ENCODE measurements around the gene DCC.
"Not testable (repeated sequence)": the region's sequence is repeated elsewhere in the genome, so short reads cannot be mapped to it uniquely, and the experiment has no call there.

The DCC gene

DNA sequence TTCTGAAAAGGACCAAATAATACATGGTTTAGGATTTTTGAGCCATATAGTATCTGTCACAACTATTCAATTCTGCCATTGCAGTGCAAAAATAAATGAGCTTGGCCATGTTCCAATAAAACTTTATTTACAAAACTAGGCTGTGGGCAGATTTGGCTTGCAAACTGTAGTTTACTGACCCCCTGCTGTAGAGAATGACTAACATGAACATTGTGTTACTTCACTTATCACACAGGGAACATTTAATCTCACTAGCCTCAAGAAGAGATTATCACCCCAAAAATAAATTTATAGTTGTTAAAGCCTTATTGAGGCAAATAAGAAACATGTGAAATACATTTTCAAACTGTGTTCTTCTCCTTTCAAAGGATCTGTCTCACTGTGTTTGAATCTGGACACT, 1118.3 kb downstream of the DCC start:
- H3K79me2 ChIP-seq (ENCODE audit: control insufficient read depth, insufficient read depth, low read length, unreplicated experiment): no peaks in the 10 kb centered on the region
- H3K27me3 ChIP-seq (ENCODE audit: insufficient read depth, low read length): no peaks in the 10 kb centered on the region
- H3K36me3 ChIP-seq (ENCODE audit: insufficient read depth, low read length): no peaks in the 10 kb centered on the region
- H3K4me3 ChIP-seq (ENCODE audit: low read depth, low read length): no peak overlapping the region
- H3K4me1 ChIP-seq (ENCODE audit: control insufficient read depth, insufficient read depth, low read length, unreplicated experiment): no peaks in the 10 kb centered on the region
- no peak overlapping the region for H2AFZ ChIP-seq (ENCODE audit: low read length, unreplicated experiment)
- H3K27ac ChIP-seq (ENCODE audit: low read depth, low read length): no peak overlapping the region

DNA sequence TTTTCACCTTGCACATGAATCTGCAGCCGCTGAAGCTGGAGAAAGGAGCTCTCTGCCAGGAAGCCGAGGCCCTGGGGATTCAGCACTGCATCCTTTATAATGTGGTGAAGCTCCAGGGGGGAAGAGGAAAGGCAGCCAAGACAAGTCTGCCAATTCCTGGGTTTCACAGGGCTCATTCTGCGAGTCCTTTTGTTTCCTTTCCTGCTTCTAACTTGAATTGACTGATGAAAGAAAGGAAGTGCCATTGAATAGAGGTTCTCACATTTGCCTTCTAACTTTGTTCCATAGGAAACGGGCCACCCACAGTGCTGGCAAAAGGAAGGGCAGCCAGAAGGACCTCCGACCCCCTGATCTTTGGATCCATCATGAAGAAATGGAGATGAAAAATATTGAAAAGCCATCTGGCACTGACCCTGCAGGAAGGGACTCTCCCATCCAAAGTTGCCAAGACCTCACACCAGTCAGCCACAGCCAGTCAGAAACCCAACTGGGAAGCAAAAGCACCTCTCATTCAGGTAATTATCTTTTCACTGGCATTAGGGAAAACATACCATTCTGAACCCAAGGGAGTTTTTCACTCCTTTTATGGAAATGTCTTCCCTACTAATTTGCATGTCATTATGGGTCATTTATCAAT, 1119.1 kb downstream of the DCC start:
- H3K79me2 ChIP-seq (ENCODE audit: control insufficient read depth, insufficient read depth, low read length, unreplicated experiment): no peaks in the 10 kb centered on the region
- no peak overlapping the region for H3K4me3 ChIP-seq (ENCODE audit: low read depth, low read length)
- H3K27ac ChIP-seq (ENCODE audit: low read depth, low read length): no peak overlapping the region
- no peaks in the 10 kb centered on the region for H3K27me3 ChIP-seq (ENCODE audit: insufficient read depth, low read length)
- no peaks in the 10 kb centered on the region for H3K36me3 ChIP-seq (ENCODE audit: insufficient read depth, low read length)
- no peak overlapping the region for H2AFZ ChIP-seq (ENCODE audit: low read length, unreplicated experiment)
- H3K4me1 ChIP-seq (ENCODE audit: control insufficient read depth, insufficient read depth, low read length, unreplicated experiment): no peaks in the 10 kb centered on the region

DNA sequence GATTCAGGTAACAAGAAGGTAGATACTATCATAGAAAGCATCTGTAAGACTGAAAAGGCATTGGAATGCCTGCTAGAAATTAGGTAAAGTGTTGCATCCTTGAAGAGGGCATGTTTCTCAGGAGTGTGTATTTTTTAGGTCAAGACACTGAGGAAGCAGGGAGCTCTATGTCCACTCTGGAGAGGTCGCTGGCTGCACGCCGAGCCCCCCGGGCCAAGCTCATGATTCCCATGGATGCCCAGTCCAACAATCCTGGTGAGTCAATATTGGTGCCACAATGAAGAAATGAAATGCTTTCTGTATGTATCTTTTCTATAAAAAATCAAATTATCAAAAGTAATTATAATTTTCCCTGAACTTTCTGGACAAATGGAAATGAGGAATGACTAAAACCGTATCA, 1127.8 kb downstream of the DCC start:
- Histone ChIP-seq H3K27me3 (ENCODE audit: insufficient read depth, low read length) (no peaks in the 10 kb centered on the region), H3K36me3 (ENCODE audit: insufficient read depth, low read length) (no peaks in the 10 kb centered on the region), H2AFZ (ENCODE audit: low read length, unreplicated experiment) (no peak overlapping the region), H3K79me2 (ENCODE audit: control insufficient read depth, insufficient read depth, low read length, unreplicated experiment) (no peaks in the 10 kb centered on the region), H3K27ac (ENCODE audit: low read depth, low read length) (no peak overlapping the region), H3K4me3 (ENCODE audit: low read depth, low read length) (no peak overlapping the region), H3K4me1 (ENCODE audit: control insufficient read depth, insufficient read depth, low read length, unreplicated experiment) (no peaks in the 10 kb centered on the region)

DNA sequence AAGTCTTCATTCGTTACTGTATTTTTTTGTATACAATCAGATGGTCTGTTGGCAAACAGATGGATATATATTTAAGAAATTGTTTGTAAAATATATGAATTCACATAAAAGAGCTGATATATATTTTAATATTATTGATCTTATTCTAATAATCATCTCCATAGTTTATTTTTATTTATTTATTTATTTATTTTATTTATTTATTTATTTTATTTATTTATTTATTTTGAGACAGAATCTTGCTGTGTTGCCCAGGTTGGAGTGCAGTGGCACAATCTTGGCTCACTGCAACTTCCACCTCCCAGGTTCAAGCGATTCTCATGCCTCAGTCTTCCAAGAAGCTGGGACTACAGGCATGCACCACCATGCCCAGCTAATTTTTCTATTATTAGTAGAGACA, 1128.2 kb downstream of the DCC start:
- not testable (repeated sequence) for H3K4me1 ChIP-seq (ENCODE audit: control insufficient read depth, insufficient read depth, low read length, unreplicated experiment); H3K27ac ChIP-seq (ENCODE audit: low read depth, low read length); H3K36me3 ChIP-seq (ENCODE audit: insufficient read depth, low read length); H3K27me3 ChIP-seq (ENCODE audit: insufficient read depth, low read length); H2AFZ ChIP-seq (ENCODE audit: low read length, unreplicated experiment); H3K79me2 ChIP-seq (ENCODE audit: control insufficient read depth, insufficient read depth, low read length, unreplicated experiment); H3K4me3 ChIP-seq (ENCODE audit: low read depth, low read length)

DNA sequence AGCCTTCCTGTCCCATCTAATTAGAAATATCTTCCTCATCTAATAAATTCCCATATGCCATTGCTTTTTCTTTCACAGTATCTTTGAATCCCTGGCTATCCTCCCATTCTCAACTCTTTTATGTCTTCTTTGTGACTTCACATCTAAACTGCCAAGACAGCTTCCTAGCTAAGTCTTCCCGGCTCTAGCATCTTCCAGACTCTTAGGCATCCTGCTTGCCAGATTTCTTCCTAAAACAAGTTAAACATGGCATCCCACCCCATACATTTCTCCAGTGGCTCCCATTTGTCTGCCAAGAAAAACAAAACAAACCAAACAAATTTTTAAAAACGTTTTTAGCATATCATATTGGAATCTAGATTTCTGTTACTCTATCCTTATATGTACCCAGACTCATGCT, 1132.5 kb downstream of the DCC start:
- Histone ChIP-seq H2AFZ (ENCODE audit: low read length, unreplicated experiment) (no peak overlapping the region), H3K4me3 (ENCODE audit: low read depth, low read length) (no peak overlapping the region), H3K79me2 (ENCODE audit: control insufficient read depth, insufficient read depth, low read length, unreplicated experiment) (no peaks in the 10 kb centered on the region), H3K27me3 (ENCODE audit: insufficient read depth, low read length) (no peaks in the 10 kb centered on the region), H3K36me3 (ENCODE audit: insufficient read depth, low read length) (no peaks in the 10 kb centered on the region), H3K27ac (ENCODE audit: low read depth, low read length) (no peak overlapping the region), H3K4me1 (ENCODE audit: control insufficient read depth, insufficient read depth, low read length, unreplicated experiment) (no peaks in the 10 kb centered on the region)

DNA sequence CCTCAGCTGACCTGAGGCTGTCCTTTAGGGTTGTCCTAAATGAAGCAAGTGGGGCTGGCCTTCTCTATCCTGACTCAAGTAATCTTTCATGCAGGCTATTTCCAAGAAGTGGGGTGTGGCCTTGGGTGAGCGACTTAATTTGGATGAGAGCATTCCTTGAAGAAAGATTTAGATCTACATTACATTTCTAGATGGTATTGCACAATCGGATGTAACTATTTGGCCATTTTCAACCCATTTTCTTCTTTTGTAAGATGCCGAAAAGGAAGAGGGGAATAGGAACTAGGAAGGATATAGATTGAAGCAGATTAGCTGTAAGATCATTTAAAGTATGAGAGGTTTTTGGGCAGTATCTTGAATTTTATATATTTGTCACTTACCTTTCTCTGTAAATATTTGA, 1138.2 kb downstream of the DCC start:
- Histone ChIP-seq H3K4me1 (ENCODE audit: control insufficient read depth, insufficient read depth, low read length, unreplicated experiment) (no peaks in the 10 kb centered on the region), H3K27me3 (ENCODE audit: insufficient read depth, low read length) (no peaks in the 10 kb centered on the region), H3K27ac (ENCODE audit: low read depth, low read length) (no peak overlapping the region), H3K36me3 (ENCODE audit: insufficient read depth, low read length) (no peaks in the 10 kb centered on the region), H3K4me3 (ENCODE audit: low read depth, low read length) (no peak overlapping the region), H2AFZ (ENCODE audit: low read length, unreplicated experiment) (no peak overlapping the region), H3K79me2 (ENCODE audit: control insufficient read depth, insufficient read depth, low read length, unreplicated experiment) (no peaks in the 10 kb centered on the region)

DNA sequence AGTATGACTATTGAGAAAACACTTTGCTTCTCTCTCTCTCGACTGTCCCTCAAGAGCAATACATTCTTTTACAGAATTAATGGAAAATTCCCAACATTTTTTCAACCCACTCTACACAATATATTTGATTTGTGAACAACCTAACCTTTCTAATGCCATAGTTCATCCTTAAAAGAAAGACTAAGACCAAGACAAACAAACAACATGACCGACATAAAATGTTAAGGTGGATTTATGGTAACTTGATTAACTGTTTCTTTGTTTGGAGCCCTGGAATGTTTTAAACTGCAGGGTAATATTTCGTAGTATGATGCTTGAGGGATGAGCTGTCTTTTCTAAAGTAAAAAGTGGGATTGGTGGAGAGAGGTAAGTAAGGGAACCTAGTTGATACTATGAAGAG, 1146.3 kb downstream of the DCC start:
- Histone ChIP-seq H3K36me3 (ENCODE audit: insufficient read depth, low read length) (no peaks in the 10 kb centered on the region), H3K4me3 (ENCODE audit: low read depth, low read length) (no peak overlapping the region), H3K79me2 (ENCODE audit: control insufficient read depth, insufficient read depth, low read length, unreplicated experiment) (no peaks in the 10 kb centered on the region), H2AFZ (ENCODE audit: low read length, unreplicated experiment) (no peak overlapping the region), H3K4me1 (ENCODE audit: control insufficient read depth, insufficient read depth, low read length, unreplicated experiment) (no peaks in the 10 kb centered on the region), H3K27ac (ENCODE audit: low read depth, low read length) (no peak overlapping the region), H3K27me3 (ENCODE audit: insufficient read depth, low read length) (no peaks in the 10 kb centered on the region)

DNA sequence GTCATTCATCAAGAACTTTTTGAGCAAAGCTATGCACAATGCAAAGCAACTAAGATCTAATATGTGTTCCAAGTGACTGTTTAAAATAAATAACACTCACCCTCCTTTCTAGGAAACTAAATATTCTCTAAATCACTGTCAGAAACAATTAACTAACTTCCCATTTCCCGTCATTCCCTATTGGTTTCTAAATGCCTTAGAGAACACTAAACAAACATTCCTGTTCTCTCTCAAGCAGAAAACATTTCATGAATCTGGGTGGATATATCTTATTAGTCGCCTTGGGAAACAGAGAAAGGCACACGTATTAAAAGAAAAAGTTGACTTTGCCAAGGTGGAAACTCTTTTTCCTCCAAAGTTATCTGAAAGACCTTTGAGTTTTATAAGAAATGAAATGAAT, 1149.3 kb downstream of the DCC start:
- Histone ChIP-seq H3K27ac (ENCODE audit: low read depth, low read length) (no peak overlapping the region), H3K4me1 (ENCODE audit: control insufficient read depth, insufficient read depth, low read length, unreplicated experiment) (no peaks in the 10 kb centered on the region), H3K4me3 (ENCODE audit: low read depth, low read length) (no peak overlapping the region), H3K36me3 (ENCODE audit: insufficient read depth, low read length) (no peaks in the 10 kb centered on the region), H3K27me3 (ENCODE audit: insufficient read depth, low read length) (no peaks in the 10 kb centered on the region), H3K79me2 (ENCODE audit: control insufficient read depth, insufficient read depth, low read length, unreplicated experiment) (no peaks in the 10 kb centered on the region), H2AFZ (ENCODE audit: low read length, unreplicated experiment) (no peak overlapping the region)

DNA sequence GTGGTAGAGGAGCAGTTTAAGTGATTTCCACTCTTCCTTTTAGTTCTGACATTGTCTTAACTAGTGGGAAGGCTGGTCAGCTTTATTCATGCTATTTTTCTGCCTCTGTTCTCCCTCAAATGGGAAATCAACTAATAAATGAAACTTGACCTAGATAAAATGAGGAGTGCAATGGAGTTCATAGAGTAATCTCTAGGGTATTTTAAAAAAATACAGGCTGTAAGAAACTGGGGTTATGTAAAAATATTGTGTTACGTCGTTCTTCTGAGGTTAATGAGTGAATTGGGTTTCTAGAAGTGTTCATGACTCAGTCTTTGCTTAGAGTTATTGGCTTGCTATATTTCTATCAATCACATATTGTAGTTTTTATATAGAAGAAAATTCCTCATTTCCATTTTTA, 1150.0 kb downstream of the DCC start:
- H3K27me3 ChIP-seq (ENCODE audit: insufficient read depth, low read length): no peaks in the 10 kb centered on the region
- H3K4me1 ChIP-seq (ENCODE audit: control insufficient read depth, insufficient read depth, low read length, unreplicated experiment): no peaks in the 10 kb centered on the region
- H3K4me3 ChIP-seq (ENCODE audit: low read depth, low read length): no peak overlapping the region
- H3K27ac ChIP-seq (ENCODE audit: low read depth, low read length): no peak overlapping the region
- H2AFZ ChIP-seq (ENCODE audit: low read length, unreplicated experiment): no peak overlapping the region
- no peaks in the 10 kb centered on the region for H3K79me2 ChIP-seq (ENCODE audit: control insufficient read depth, insufficient read depth, low read length, unreplicated experiment)
- no peaks in the 10 kb centered on the region for H3K36me3 ChIP-seq (ENCODE audit: insufficient read depth, low read length)

DNA sequence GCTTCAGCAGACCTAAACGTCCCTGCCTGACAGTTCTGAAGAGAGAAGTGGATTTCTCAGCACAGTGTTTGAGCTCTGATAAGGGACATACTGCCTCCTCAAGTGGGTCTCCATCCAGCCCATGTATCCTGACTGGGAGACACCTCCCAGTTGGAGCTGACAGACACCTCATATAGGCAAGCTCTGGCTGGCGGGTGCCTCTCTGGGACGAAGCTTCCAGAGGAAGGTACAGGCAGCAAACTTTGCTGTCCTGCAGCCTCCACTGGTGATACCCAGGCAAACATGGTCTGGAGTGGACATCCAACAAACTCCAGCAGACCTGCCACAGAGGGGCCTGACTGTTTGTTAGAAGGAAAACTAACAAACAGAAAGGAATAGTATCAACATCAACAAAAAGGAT, 1156.0 kb downstream of the DCC start:
- no peak overlapping the region for H3K27ac ChIP-seq (ENCODE audit: low read depth, low read length)
- no peaks in the 10 kb centered on the region for H3K79me2 ChIP-seq (ENCODE audit: control insufficient read depth, insufficient read depth, low read length, unreplicated experiment)
- no peaks in the 10 kb centered on the region for H3K4me1 ChIP-seq (ENCODE audit: control insufficient read depth, insufficient read depth, low read length, unreplicated experiment)
- no peaks in the 10 kb centered on the region for H3K27me3 ChIP-seq (ENCODE audit: insufficient read depth, low read length)
- H3K36me3 ChIP-seq (ENCODE audit: insufficient read depth, low read length): no peaks in the 10 kb centered on the region
- no peak overlapping the region for H2AFZ ChIP-seq (ENCODE audit: low read length, unreplicated experiment)
- H3K4me3 ChIP-seq (ENCODE audit: low read depth, low read length): no peak overlapping the region

DNA sequence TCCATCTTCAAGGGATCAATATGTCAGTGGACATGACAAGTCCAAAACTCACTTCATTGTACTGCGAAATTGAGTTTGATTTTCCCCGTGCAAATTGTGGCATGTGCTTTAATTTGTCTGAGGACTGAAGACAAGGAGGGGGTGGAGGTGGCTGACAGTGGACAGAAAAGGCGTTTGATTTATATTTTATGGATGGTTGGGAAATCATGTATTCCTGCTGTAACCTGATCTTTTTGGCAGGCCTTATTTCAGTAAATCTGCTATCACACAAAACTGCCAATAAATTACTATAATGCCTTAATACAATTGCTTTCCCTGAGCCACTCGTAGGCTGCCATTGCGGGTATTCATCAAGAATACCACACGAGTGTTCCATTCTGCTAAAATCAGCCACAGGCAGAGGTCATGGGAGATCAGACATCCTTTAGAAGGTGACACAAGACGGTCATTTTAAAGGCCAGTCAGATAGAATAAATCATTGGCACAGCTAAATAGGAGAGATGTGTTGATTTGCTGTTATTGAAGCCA, 1164.0 kb downstream of the DCC start:
- H2AFZ ChIP-seq (ENCODE audit: low read length, unreplicated experiment): no peak overlapping the region
- no peaks in the 10 kb centered on the region for H3K27me3 ChIP-seq (ENCODE audit: insufficient read depth, low read length)
- no peak overlapping the region for H3K27ac ChIP-seq (ENCODE audit: low read depth, low read length)
- H3K4me3 ChIP-seq (ENCODE audit: low read depth, low read length): no peak overlapping the region
- no peaks in the 10 kb centered on the region for H3K36me3 ChIP-seq (ENCODE audit: insufficient read depth, low read length)
- H3K4me1 ChIP-seq (ENCODE audit: control insufficient read depth, insufficient read depth, low read length, unreplicated experiment): no peaks in the 10 kb centered on the region
- no peaks in the 10 kb centered on the region for H3K79me2 ChIP-seq (ENCODE audit: control insufficient read depth, insufficient read depth, low read length, unreplicated experiment)

Measured in ACC112 (cell line).